NCI-H2171 (cell line): ENCODE results near the gene LCE2A.

ENCODE experiments used
- DNase-seq: peaks from one replicate; lab custom pipeline; 2025; lab: John Stamatoyannopoulos, UW

LCE2A gene

GRCh38 chr1:152743371-152744145 is 45.4 kb downstream of the LCE2A start:
- DNase-seq, result no peak

- DNase-seq, result peak; percentile 2
These were observed 47.2 kb downstream of the LCE2A start for GRCh38 chr1:152745289-152745704.

GRCh38 chr1:152745765-152746444 is 47.8 kb downstream of the LCE2A start:
- DNase-seq, result no peak

GRCh38 chr1:152747831-152748230 is 49.7 kb downstream of the LCE2A start:
- DNase-seq, result no peak
